HepG2 (cell line): ENCODE data around the gene SOCS1. TPM values are rescaled to one million over a fixed set of nuclear protein-coding genes. Genes with fewer than 3 reads are reported as not detected.

Experiments used
- ATAC-seq: fragments of 200-7000 bp; cut with Tn5 transposase; 3 replicates; pipeline ENCODE4 v1.9.1; 2020; ENCODE audit warnings: mild to moderate bottlenecking, moderate library complexity
- BruUV-seq: library from RNA; stranded (reverse); fragments of 400-500 nt; replicated peaks from 2 replicates; lab custom pipeline; 2021; lab: Mats Ljungman, UMichigan
- CTCF ChIA-PET: fragments of 300-600 bp; formaldehyde crosslinking; extraction: SDS; loops from one replicate; lab custom pipeline; 2021; ENCODE audit warnings: low total read pairs, inconsistent platforms, low intra/inter-chr PET ratio; lab: Yijun Ruan, JAX
- POLR2A ChIA-PET: fragments of 350-600 bp; sonication (Branson Sonifier 250); formaldehyde crosslinking; loops from one replicate; lab custom pipeline; 2020; ENCODE audit warnings: antibody characterized with exemption, inconsistent platforms; lab: Yijun Ruan, JAX
- DNase-seq: peaks from one replicate; pipeline ENCODE4 v3.0.0-alpha.2; 2015; ENCODE audit warnings: low spot score
- FAIRE-seq: peaks from 3 replicates; lab custom pipeline; 2011; peaks lifted over from hg19 to GRCh38; lab: Jason Lieb, UNC
- H2AFZ ChIP-seq: one replicate; pipeline ENCODE4 v1.6.1; 2011; ENCODE audit warnings: low read length, inconsistent platforms
- H3K27ac ChIP-seq: fragments of 300-600 bp; 3 replicates; pipeline ENCODE4 v1.8.0; 2011; ENCODE audit warnings: mixed run types, mild to moderate bottlenecking, mixed read lengths, low read length, inconsistent platforms; ENCODE audit not compliant: insufficient read depth; ENCODE audit errors: extremely low read length
- H3K27me3 ChIP-seq, 2 experiments: fragments of 200-600 bp in 1 of 2; 2 replicates in 1 of 2; 3 replicates in 1 of 2; pipeline versions ENCODE4 v1.6.0 to v1.8.0; 2011; ENCODE audit warnings: low read length in 2 of 2, mild to moderate bottlenecking in 2 of 2, moderate library complexity in 2 of 2, inconsistent platforms in 1 of 2; ENCODE audit not compliant: insufficient read depth in 2 of 2, control insufficient read depth in 1 of 2
- H3K36me3 ChIP-seq, 2 experiments: fragments of 200-600 bp in 1 of 2; replicated peaks in 1 of 2; 2 replicates in 1 of 2; 3 replicates in 1 of 2; pipeline versions ENCODE4 v1.5.1 to v1.8.0; 2011; ENCODE audit warnings: low read length in 2 of 2, inconsistent platforms in 1 of 2; ENCODE audit not compliant: insufficient read depth in 2 of 2, control insufficient read depth in 1 of 2
- H3K4me1 ChIP-seq: 2 replicates; pipeline ENCODE4 v1.5.1; 2012; ENCODE audit warnings: low read length, inconsistent platforms; ENCODE audit not compliant: insufficient read depth
- H3K4me2 ChIP-seq: 2 replicates; pipeline ENCODE4 v1.6.0; 2011; ENCODE audit warnings: low read depth, low read length, inconsistent platforms
- H3K4me3 ChIP-seq, 3 experiments: fragments of 200-600 bp in 1 of 3; sonication (generic), shearing (Covaris generic) in 1 of 3; replicated peaks in 1 of 3; 2 replicates each; pipeline ENCODE4 v1.5.1; 2011 to 2016; ENCODE audit warnings: low read length in 3 of 3, inconsistent platforms in 2 of 3, low read depth in 2 of 3, mild to moderate bottlenecking in 2 of 3, control low read depth in 1 of 3, mixed read lengths in 1 of 3; ENCODE audit not compliant: insufficient read depth in 1 of 3
- H3K79me2 ChIP-seq: one replicate; pipeline ENCODE4 v1.6.1; 2011; ENCODE audit warnings: low read length, inconsistent platforms; ENCODE audit not compliant: insufficient read depth
- H3K9ac ChIP-seq: 2 replicates; pipeline ENCODE4 v1.6.0; 2011; ENCODE audit warnings: mild to moderate bottlenecking, low read depth, low read length, inconsistent platforms; ENCODE audit not compliant: insufficient read depth
- H3K9me3 ChIP-seq: 2 replicates; pipeline ENCODE4 v1.5.1; 2012; ENCODE audit warnings: mild to moderate bottlenecking, low read length
- H4K20me1 ChIP-seq: 2 replicates; pipeline ENCODE4 v1.6.0; 2011; ENCODE audit warnings: inconsistent platforms, mild to moderate bottlenecking, low read length, moderate library complexity; ENCODE audit not compliant: insufficient read depth
- PHF8 ChIP-seq: sonication (generic); formaldehyde crosslinking; IDR thresholded peaks from 2 replicates; pipeline ENCODE4 v1.5.0; 2020; ENCODE audit warnings: missing genetic modification reagents
- RELA ChIP-seq: sonication (generic); formaldehyde crosslinking; IDR thresholded peaks from 2 replicates; pipeline ENCODE4 v1.4.0; 2020; ENCODE audit warnings: missing genetic modification reagents
- ZMYM2 ChIP-seq: sonication (generic); formaldehyde crosslinking; IDR thresholded peaks from 2 replicates; pipeline ENCODE4 v1.8.0; 2022; ENCODE audit warnings: mild to moderate bottlenecking, missing genetic modification reagents
- ZNF121 ChIP-seq: sonication (generic); formaldehyde crosslinking; IDR thresholded peaks from 2 replicates; pipeline ENCODE4 v1.5.0; 2020; ENCODE audit warnings: mild to moderate bottlenecking, missing genetic modification reagents
- WGBS: methylation state at CpG from one replicate; pipeline ENCODE4 v1.1.6; 2017; ENCODE audit warnings: low lambda C conversion rate; 5-methylcytosine and 5-hydroxymethylcytosine counted together
- in situ Hi-C: cut with HindIII; loops from 2 replicates; pipeline ENCODE4 v1.10.0; 2017; ENCODE audit warnings: low pct_unique_long_range_greater_than_20kb; ENCODE audit not compliant: extremely low pct_ligation_motif_present
- intact Hi-C: fragments of 100-400 bp; cut with micrococcal nuclease; formaldehyde crosslinking; loops from one replicate; pipeline ENCODE4 v1.10.0; 2022; ENCODE audit not compliant: unreplicated experiment
- polyA plus RNA-seq, 8 experiments: library from polyadenylated mRNA; depleted of rRNA in 3 of 8; stranded (reverse) in 7 of 8; unstranded in 1 of 8; fragments of >200 nt; fragmentation: Illumina TruSeq in 4 of 8; extraction: Trizol in 4 of 8; gene quantifications; 2 replicates each; pipeline versions ENCODE4 v1.2.1 to v1.2.3, GENCODE V29; 2011 to 2016; ENCODE audit warnings: low read depth in 4 of 8, missing spikeins in 1 of 8, mixed read lengths in 1 of 8; ENCODE audit not compliant: insufficient read depth in 1 of 8
- total RNA-seq, 5 experiments: library from RNA; depleted of rRNA; stranded (reverse); fragments of >200 nt; fragmentation: Illumina TruSeq; extraction: Trizol; gene quantifications; 2 replicates each; pipeline ENCODE4 v1.2.3, GENCODE V29; 2016; ENCODE audit warnings: low read depth in 1 of 5
- TF ChIP-seq, protein P1 (sequence below): sonication (generic); formaldehyde crosslinking; IDR thresholded peaks from 2 replicates; pipeline ENCODE4 v1.4.0; 2020; ENCODE audit warnings: missing genetic modification reagents
- TF ChIP-seq, protein P2 (sequence below): sonication (generic); formaldehyde crosslinking; IDR thresholded peaks from 2 replicates; pipeline ENCODE4 v1.9.0; 2021; ENCODE audit warnings: missing genetic modification reagents, borderline replicate concordance
- TF ChIP-seq, protein P3 (sequence below): sonication (generic); formaldehyde crosslinking; IDR thresholded peaks from 2 replicates; pipeline ENCODE4 v1.4.0; 2020; ENCODE audit warnings: missing genetic modification reagents

The SOCS1 gene
- total and polyA plus RNA-seq, 2 of the 13 experiments (the other 11 are each of a cell fraction or from before 2014, with no cell fraction given) = 5.3 to 6.3 TPM

DNA sequence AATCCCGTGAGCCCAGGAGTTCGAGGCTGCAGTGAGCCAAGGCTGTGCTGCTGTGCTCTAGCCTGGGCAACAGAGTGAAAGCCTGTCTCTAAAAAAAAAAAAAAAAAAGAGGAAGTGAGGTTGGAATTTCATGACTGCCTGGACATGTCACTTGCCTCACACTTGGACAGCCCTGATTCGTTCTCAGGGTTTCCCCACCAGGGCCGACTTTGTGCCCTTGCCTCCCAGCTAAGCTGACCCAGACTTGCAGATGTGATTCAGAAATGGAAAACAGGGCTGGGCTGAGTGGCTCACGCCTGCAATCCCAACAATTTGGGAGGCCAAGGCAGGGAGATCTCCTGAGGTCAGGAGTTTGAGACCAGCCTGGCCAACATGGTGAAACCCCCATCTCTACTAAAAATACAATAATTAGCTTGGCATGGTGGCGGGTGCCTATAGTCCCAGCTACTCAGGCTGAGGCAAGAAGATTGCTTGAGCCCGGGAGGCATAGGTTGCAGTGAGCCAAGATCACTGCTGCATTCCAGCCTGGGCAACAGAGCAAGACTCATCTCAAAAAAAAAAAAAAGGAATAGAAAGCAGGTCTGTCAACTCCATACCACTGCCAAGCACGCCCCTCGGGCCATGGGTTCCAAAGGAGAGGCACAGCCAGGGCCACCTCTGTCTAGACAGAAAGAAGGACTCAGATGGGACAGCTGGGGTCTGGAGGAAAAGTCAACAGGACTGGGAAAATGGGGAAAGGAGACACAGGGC, 46.9 kb downstream of the SOCS1 start:
- no peak overlapping the region for H3K4me3 ChIP-seq
- H3K36me3 ChIP-seq = no peaks in the 10 kb centered on the region
- H3K4me2 ChIP-seq = no peak overlapping the region
- ATAC-seq (no peak), DNase-seq (no peak), FAIRE-seq (no peak)
- H3K4me1 ChIP-seq = peaks cover 23% of the 10 kb centered on the region
- H3K27me3 ChIP-seq = peaks cover 3 to 52% of the 10 kb centered on the region in 2 experiments
- peaks cover 7% of the 10 kb centered on the region for H3K9me3 ChIP-seq
- BruUV-seq = no TSS peak
- TF ChIP-seq RELA (CRISPR knock-in tag) = no peak
- peak; percentile 56; the same call in 1 of the 2 replicates for TF ChIP-seq ZNF121 (CRISPR knock-in tag)
- H2AFZ ChIP-seq = no peak overlapping the region
- H4K20me1 ChIP-seq = no peaks in the 10 kb centered on the region
- no peak overlapping the region for H3K27ac ChIP-seq
- ChIA-PET POLR2A (interaction anchor here (2.4 kb wide), 1 partner anchor 47 kb away, joined by 10 read pairs; the partner anchor contains the start of gene SOCS1), CTCF (no interaction called here)
- no peaks in the 10 kb centered on the region for H3K79me2 ChIP-seq
- WGBS = 23% methylated on average over 9 of the region's 9 CpGs
- H3K9ac ChIP-seq = no peak overlapping the region
- in situ Hi-C loops = no loop called here
- intact Hi-C loops = no loop called here

DNA sequence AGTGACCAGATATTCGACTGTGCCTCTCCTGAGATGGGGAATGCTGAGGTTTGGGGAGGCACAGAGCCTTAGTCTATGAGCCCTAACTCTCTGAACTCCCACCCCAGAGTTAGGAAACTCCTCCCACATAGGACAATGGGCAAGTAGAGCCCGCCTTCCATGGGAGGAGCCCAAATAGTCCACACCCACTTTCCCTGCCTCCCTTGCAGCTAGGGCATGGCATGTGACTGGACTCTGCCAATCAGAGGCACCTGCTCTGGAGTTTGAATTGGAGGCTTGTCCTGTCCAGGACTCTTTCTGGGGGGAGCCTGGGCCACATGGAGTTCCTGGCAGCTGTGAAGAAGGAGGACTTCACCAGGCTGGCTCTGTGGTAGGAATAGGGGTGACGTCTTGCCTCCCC, 48.4 kb downstream of the SOCS1 start:
- H3K79me2 ChIP-seq = no peaks in the 10 kb centered on the region
- ATAC-seq (no peak), DNase-seq (no peak), FAIRE-seq (no peak)
- no peaks in the 10 kb centered on the region for H3K36me3 ChIP-seq
- no peak overlapping the region for H3K4me3 ChIP-seq
- H3K9ac ChIP-seq = no peak overlapping the region
- peaks cover 2 to 47% of the 10 kb centered on the region in 2 experiments for H3K27me3 ChIP-seq
- H3K4me1 ChIP-seq = peaks cover 29% of the 10 kb centered on the region
- no peak overlapping the region for H2AFZ ChIP-seq
- ChIA-PET POLR2A (interaction anchor here (2.4 kb wide), 1 partner anchor 48 kb away, joined by 10 read pairs; the partner anchor contains the start of gene SOCS1), CTCF (no interaction called here)
- 38% methylated on average over 3 of the region's 3 CpGs for WGBS
- H4K20me1 ChIP-seq = no peaks in the 10 kb centered on the region
- H3K27ac ChIP-seq = no peak overlapping the region
- no peak overlapping the region for H3K4me2 ChIP-seq
- in situ Hi-C loops = no loop called here
- peaks cover 7% of the 10 kb centered on the region for H3K9me3 ChIP-seq
- intact Hi-C loops = no loop called here
- BruUV-seq = no TSS peak
- TF ChIP-seq PHF8 (CRISPR knock-in tag) (no peak), ZMYM2 (CRISPR knock-in tag) (0 out of 2 replicates have a peak, but pooled peaks have one; percentile 49)
- TF ChIP-seq, protein P1, sequence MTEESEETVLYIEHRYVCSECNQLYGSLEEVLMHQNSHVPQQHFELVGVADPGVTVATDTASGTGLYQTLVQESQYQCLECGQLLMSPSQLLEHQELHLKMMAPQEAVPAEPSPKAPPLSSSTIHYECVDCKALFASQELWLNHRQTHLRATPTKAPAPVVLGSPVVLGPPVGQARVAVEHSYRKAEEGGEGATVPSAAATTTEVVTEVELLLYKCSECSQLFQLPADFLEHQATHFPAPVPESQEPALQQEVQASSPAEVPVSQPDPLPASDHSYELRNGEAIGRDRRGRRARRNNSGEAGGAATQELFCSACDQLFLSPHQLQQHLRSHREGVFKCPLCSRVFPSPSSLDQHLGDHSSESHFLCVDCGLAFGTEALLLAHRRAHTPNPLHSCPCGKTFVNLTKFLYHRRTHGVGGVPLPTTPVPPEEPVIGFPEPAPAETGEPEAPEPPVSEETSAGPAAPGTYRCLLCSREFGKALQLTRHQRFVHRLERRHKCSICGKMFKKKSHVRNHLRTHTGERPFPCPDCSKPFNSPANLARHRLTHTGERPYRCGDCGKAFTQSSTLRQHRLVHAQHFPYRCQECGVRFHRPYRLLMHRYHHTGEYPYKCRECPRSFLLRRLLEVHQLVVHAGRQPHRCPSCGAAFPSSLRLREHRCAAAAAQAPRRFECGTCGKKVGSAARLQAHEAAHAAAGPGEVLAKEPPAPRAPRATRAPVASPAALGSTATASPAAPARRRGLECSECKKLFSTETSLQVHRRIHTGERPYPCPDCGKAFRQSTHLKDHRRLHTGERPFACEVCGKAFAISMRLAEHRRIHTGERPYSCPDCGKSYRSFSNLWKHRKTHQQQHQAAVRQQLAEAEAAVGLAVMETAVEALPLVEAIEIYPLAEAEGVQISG (CRISPR knock-in tag) = no peak
- TF ChIP-seq, protein P2, sequence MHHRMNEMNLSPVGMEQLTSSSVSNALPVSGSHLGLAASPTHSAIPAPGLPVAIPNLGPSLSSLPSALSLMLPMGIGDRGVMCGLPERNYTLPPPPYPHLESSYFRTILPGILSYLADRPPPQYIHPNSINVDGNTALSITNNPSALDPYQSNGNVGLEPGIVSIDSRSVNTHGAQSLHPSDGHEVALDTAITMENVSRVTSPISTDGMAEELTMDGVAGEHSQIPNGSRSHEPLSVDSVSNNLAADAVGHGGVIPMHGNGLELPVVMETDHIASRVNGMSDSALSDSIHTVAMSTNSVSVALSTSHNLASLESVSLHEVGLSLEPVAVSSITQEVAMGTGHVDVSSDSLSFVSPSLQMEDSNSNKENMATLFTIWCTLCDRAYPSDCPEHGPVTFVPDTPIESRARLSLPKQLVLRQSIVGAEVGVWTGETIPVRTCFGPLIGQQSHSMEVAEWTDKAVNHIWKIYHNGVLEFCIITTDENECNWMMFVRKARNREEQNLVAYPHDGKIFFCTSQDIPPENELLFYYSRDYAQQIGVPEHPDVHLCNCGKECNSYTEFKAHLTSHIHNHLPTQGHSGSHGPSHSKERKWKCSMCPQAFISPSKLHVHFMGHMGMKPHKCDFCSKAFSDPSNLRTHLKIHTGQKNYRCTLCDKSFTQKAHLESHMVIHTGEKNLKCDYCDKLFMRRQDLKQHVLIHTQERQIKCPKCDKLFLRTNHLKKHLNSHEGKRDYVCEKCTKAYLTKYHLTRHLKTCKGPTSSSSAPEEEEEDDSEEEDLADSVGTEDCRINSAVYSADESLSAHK (CRISPR knock-in tag) = no peak
- TF ChIP-seq, protein P3, sequence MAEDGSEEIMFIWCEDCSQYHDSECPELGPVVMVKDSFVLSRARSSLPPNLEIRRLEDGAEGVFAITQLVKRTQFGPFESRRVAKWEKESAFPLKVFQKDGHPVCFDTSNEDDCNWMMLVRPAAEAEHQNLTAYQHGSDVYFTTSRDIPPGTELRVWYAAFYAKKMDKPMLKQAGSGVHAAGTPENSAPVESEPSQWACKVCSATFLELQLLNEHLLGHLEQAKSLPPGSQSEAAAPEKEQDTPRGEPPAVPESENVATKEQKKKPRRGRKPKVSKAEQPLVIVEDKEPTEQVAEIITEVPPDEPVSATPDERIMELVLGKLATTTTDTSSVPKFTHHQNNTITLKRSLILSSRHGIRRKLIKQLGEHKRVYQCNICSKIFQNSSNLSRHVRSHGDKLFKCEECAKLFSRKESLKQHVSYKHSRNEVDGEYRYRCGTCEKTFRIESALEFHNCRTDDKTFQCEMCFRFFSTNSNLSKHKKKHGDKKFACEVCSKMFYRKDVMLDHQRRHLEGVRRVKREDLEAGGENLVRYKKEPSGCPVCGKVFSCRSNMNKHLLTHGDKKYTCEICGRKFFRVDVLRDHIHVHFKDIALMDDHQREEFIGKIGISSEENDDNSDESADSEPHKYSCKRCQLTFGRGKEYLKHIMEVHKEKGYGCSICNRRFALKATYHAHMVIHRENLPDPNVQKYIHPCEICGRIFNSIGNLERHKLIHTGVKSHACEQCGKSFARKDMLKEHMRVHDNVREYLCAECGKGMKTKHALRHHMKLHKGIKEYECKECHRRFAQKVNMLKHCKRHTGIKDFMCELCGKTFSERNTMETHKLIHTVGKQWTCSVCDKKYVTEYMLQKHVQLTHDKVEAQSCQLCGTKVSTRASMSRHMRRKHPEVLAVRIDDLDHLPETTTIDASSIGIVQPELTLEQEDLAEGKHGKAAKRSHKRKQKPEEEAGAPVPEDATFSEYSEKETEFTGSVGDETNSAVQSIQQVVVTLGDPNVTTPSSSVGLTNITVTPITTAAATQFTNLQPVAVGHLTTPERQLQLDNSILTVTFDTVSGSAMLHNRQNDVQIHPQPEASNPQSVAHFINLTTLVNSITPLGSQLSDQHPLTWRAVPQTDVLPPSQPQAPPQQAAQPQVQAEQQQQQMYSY (CRISPR knock-in tag) = no peak
